Stomach smooth muscle (tissue), 2 donors: ENCODE results near the gene NANOS1.

ENCODE experiments used
- H3K27ac ChIP-seq: one replicate; pipeline ENCODE4 v1.7.0; 2013; ENCODE audit warnings: mild to moderate bottlenecking, low read length, inconsistent platforms
- H3K27me3 ChIP-seq, 2 donors: one replicate each; pipeline ENCODE4 v1.7.0; 2013; ENCODE audit warnings: low read length in 2 of 2; ENCODE audit not compliant: insufficient read depth in 2 of 2, control insufficient read depth in 1 of 2
- H3K36me3 ChIP-seq, 2 donors: one replicate each; pipeline ENCODE4 v1.7.0; 2013; ENCODE audit warnings: low read length in 2 of 2; ENCODE audit not compliant: control insufficient read depth in 2 of 2, insufficient read depth in 2 of 2
- H3K4me1 ChIP-seq: one replicate; pipeline ENCODE4 v1.7.0; 2013; ENCODE audit warnings: low read length; ENCODE audit not compliant: control insufficient read depth, insufficient read depth
- H3K4me3 ChIP-seq, 2 donors: one replicate each; pipeline ENCODE4 v1.7.0; 2013; ENCODE audit warnings: low read length in 2 of 2
- H3K9ac ChIP-seq, 2 donors: one replicate each; pipeline ENCODE4 v1.7.0; 2013; ENCODE audit warnings: low read length in 2 of 2, mild to moderate bottlenecking in 1 of 2
- H3K9me3 ChIP-seq, 2 donors: one replicate each; pipeline ENCODE4 v1.7.0; 2013; ENCODE audit warnings: low read length in 2 of 2; ENCODE audit not compliant: control insufficient read depth in 2 of 2
- donor health status: healthy.
- donor health status: Pancreatic carcinoma.

The NANOS1 gene, protein sequence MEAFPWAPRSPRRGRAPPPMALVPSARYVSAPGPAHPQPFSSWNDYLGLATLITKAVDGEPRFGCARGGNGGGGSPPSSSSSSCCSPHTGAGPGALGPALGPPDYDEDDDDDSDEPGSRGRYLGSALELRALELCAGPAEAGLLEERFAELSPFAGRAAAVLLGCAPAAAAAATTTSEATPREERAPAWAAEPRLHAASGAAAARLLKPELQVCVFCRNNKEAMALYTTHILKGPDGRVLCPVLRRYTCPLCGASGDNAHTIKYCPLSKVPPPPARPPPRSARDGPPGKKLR

GRCh38 chr10:119029613-119030420 lies at the start of gene NANOS1:
Gene NANOS1, plus strand, starts transcription at chr10:119029714. Its CDS starts 88 bp downstream, at chr10:119029802.
- H3K27me3 ChIP-seq, result no peaks in the 10 kb centered on the region
- H3K9me3 ChIP-seq, result no peaks in the 10 kb centered on the region
- peaks cover 4 to 12% of the 10 kb centered on the region in 2 donors for H3K36me3 ChIP-seq
- peak within 1 kb of the TSS; percentile 67 to 69 for H3K4me3 ChIP-seq
- peaks cover 37% of the 10 kb centered on the region for H3K4me1 ChIP-seq
- H3K27ac ChIP-seq, result peak within 1 kb of the TSS; percentile 71
- peak within 1 kb of the TSS; percentile 42 to 64 for H3K9ac ChIP-seq

DNA sequence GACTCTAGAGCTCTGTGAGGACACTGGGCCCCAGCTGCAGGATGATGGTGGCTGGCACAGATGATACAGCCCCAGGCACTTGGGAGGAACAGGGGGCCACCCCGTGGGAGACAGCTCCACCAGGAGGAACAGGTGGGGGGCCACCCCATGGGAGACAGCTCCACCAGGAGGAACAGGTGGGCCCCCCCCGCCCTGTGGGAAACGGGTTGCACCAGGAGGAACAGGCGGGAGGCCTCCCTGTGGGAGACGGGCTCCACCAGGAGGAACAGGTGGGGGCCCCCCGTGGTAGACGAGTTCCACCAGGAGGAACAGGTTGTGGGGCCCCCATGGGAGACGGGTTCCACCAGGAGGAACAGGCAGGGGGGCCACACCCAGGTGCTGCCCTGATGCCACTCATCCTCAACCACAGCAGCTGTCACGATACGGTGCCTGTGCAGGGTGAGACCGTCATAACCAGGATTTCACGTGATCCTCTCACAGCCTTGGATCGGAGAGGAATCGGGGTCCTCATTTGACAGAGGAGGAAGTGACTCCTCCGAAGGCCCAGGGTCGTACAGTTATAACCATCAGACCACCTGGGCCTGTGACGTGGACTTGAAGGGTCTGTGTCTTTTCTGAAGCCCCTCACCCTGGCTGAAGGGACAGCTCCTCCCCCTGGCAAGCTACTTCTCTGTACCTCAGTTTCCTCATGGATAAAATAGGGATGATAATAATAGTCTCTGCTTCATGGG lies 49.2 kb upstream of the NANOS1 start:
- H3K27ac ChIP-seq, result no peak overlapping the region
- H3K9ac ChIP-seq, result no peak overlapping the region
- no peaks in the 10 kb centered on the region for H3K36me3 ChIP-seq
- peaks cover 0 to 4% of the 10 kb centered on the region in 2 donors for H3K9me3 ChIP-seq
- H3K4me3 ChIP-seq, result no peak overlapping the region
- peaks cover 0 to 2% of the 10 kb centered on the region in 2 donors for H3K27me3 ChIP-seq
- H3K4me1 ChIP-seq, result no peaks in the 10 kb centered on the region

DNA sequence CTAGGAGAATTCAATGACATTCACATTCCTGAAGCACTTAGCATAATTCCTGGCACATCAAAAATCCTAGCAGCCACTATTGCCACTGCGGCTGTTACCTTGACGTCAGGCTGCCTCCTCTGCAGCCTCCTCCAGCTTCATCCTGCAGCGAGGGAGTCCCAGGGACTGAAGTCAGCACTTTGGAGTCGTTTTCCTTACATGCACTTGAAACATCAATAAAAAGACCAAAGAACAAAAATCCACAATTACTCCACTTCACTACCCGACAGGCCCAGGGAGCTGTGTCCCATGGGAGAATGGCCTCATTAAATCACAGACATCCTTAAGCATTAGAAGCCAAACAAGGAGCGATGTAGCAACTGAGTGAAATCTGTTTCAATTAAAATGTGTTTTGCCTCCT lies 48.6 kb upstream of the NANOS1 start:
- no peak overlapping the region for H3K4me3 ChIP-seq
- no peaks in the 10 kb centered on the region for H3K36me3 ChIP-seq
- H3K9me3 ChIP-seq, result peaks cover 0 to 7% of the 10 kb centered on the region in 2 donors
- H3K4me1 ChIP-seq, result no peaks in the 10 kb centered on the region
- H3K27ac ChIP-seq, result no peak overlapping the region
- no peak overlapping the region for H3K9ac ChIP-seq
- peaks cover 0 to 2% of the 10 kb centered on the region in 2 donors for H3K27me3 ChIP-seq

GRCh38 chr10:118981946-118982345 lies 47.6 kb upstream of the NANOS1 start:
- Histone ChIP-seq H3K4me1 (no peaks in the 10 kb centered on the region), H3K9ac (no peak overlapping the region), H3K27me3 (peaks cover 0 to 2% of the 10 kb centered on the region in 2 donors), H3K27ac (no peak overlapping the region), H3K9me3 (peaks cover 0 to 6% of the 10 kb centered on the region in 2 donors), H3K36me3 (no peaks in the 10 kb centered on the region), H3K4me3 (no peak overlapping the region)

GRCh38 chr10:118982366-118982765 lies 47.1 kb upstream of the NANOS1 start:
- H3K4me3 ChIP-seq, result no peak overlapping the region
- no peak overlapping the region for H3K27ac ChIP-seq
- H3K27me3 ChIP-seq, result peaks cover 0 to 2% of the 10 kb centered on the region in 2 donors
- H3K36me3 ChIP-seq, result no peaks in the 10 kb centered on the region
- peaks cover 0 to 6% of the 10 kb centered on the region in 2 donors for H3K9me3 ChIP-seq
- no peak overlapping the region for H3K9ac ChIP-seq
- no peaks in the 10 kb centered on the region for H3K4me1 ChIP-seq

GRCh38 chr10:118983263-118983662 lies 46.3 kb upstream of the NANOS1 start:
- H3K4me1 ChIP-seq, result no peaks in the 10 kb centered on the region

GRCh38 chr10:118985576-118985975 lies 43.9 kb upstream of the NANOS1 start:
- H3K27ac ChIP-seq, result no peak overlapping the region
- H3K27me3 ChIP-seq, result peaks cover 0 to 2% of the 10 kb centered on the region in 2 donors
- no peak overlapping the region for H3K9ac ChIP-seq
- H3K4me1 ChIP-seq, result no peaks in the 10 kb centered on the region
- no peaks in the 10 kb centered on the region for H3K36me3 ChIP-seq
- H3K9me3 ChIP-seq, result peaks cover 3 to 6% of the 10 kb centered on the region in 2 donors
- no peak overlapping the region for H3K4me3 ChIP-seq

More at GRCh38 chr10:118983263-118983662, 46.3 kb upstream of the NANOS1 start:
- no peak overlapping the region for H3K9ac ChIP-seq
- H3K27ac ChIP-seq, result no peak overlapping the region
- H3K36me3 ChIP-seq, result no peaks in the 10 kb centered on the region
- peaks cover 0 to 6% of the 10 kb centered on the region in 2 donors for H3K9me3 ChIP-seq
- H3K4me3 ChIP-seq, result no peak overlapping the region
- peaks cover 0 to 2% of the 10 kb centered on the region in 2 donors for H3K27me3 ChIP-seq

DNA sequence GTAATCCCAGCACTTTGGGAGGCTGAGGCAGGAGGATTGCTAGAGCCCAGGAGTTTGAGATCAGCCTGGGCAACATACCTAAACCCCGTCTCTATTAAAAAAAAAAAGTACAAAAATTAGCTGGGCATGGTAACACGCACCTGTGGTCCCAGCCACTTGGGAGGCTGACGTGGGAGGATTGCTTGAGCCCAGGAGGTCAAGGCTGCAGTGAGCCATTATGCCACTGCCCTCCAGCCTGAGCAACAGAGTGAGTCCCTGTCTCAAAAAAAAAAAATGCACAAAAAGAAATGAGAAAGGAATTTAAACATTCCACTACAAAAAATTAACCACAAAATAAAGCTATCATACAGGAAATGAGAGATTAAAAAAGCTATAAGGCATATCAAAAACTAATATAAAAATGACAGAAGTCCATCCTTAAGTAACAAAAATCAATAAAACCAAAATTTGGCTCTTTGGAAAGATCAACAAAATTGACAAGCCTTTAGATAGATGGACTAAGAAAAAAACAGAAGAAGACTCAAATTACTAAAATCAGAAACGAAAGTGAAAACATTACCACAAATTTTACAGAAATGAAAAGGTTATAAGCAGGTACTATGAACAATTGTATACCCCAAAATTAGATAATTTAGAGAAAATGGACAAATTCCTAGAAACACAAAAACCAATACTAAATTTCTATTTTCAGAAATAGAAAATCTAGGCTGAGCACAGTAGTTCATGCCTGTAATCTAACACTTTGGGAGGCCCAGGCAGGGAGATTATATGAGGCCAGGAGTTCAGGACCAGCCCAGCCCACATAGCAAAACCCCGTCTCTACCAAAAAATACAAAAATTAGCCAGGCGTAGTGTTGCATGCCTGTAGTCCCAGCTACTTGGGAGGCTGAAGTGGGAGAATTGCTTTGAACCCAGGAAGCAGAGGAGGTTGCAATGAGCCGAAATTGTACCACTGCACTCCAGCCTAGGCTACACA lies 42.4 kb upstream of the NANOS1 start:
- Histone ChIP-seq H3K27ac (no peak overlapping the region), H3K27me3 (no peaks in the 10 kb centered on the region), H3K36me3 (no peaks in the 10 kb centered on the region)

DNA sequence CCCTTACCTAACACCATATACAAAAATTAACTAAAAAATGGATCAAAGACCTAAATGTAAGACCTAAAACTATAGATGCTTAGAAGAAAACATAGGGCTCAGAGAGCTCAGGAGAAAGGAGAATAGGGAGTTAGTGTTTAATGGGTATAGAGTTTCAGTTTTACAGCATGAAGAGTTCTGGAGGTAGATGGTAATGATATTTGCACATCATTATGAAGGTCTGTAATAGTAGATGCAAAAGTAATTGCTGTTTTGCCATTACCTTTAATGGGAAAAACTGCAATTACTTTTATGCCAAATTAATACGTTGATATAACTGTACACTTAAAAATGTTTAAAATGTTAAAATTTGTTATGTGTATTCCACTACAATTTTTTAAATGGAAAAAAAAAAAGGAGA lies 39.2 kb upstream of the NANOS1 start:
- H3K4me1 ChIP-seq, result no peaks in the 10 kb centered on the region
- no peaks in the 10 kb centered on the region for H3K36me3 ChIP-seq
- no peak overlapping the region for H3K27ac ChIP-seq
- no peak overlapping the region for H3K9ac ChIP-seq
- H3K27me3 ChIP-seq, result no peaks in the 10 kb centered on the region
- H3K9me3 ChIP-seq, result peaks cover 3 to 6% of the 10 kb centered on the region in 2 donors
- H3K4me3 ChIP-seq, result no peak overlapping the region

More for the DNA sequence above, 42.4 kb upstream of the NANOS1 start:
- H3K4me1 ChIP-seq, result no peaks in the 10 kb centered on the region
- H3K9me3 ChIP-seq, result peaks cover 3 to 6% of the 10 kb centered on the region in 2 donors
- H3K9ac ChIP-seq, result no peak overlapping the region
- H3K4me3 ChIP-seq, result no peak overlapping the region
